ENCODE measurements around the gene RSPH1. TPM values are rescaled to one million over a fixed set of nuclear protein-coding genes. Genes with fewer than 3 reads are reported as not detected.

RSPH1 gene
- total and polyA plus RNA-seq, 8 donors = 0.37 to 8.9 (median 1.8) TPM; not detected in 1

DNA sequence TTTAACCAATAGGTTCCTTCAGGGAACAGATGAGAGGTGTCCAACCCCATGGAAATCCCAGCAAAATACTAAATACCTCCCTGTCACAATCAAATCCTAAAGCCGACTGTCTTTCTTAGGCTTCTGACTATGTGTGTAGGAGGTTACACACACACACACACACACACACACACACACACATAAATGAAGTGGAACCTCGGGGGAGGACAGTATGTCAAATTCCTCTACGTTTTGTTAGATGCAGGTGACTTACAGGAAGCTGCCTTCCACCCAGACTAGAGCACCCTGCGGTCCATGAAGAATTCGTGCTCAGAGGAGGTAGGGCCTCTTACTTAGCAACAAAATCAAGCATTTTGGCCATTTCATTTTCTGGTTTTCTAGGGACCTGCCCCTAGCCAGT lies 16.4 kb downstream of the RSPH1 start:
- WGBS, 5 donors = 84 to 92% (median 87%) methylated on average over 5 of the region's 5 CpGs
- no peaks in the 10 kb centered on the region for H3K9me3 ChIP-seq

DNA sequence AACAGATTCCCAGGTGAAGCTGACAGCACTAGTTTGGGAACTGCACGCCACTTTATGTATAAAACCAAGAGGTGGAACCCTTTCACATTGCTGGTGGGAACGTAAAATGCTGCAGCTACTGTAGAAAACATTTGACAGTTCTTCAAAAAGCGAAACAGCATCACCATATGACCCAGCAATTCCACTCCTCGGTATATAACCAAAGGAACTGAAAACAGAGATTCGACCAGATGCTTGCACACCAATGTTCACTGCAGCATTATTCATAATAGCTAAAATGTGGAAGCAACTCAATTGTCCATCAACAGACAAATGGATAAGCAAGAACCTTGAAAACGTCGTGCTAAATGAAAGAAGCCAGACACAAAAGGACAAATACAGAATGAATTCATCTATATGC lies 17.5 kb downstream of the RSPH1 start:
- peaks cover 0 to 15% (median 0%) of the 10 kb centered on the region in 3 donors for H3K27me3 ChIP-seq
- H3K4me3 ChIP-seq = no peak overlapping the region
- intact Hi-C loops (cut with DNase I; ENCODE audit: low total_unique reads) = no loop called here
- H3K9me3 ChIP-seq = no peaks in the 10 kb centered on the region
- no peak for TF ChIP-seq POLR2A (IDR thresholded peaks at IDR 0.05)
- TF ChIP-seq POLR2AphosphoS5 (IDR thresholded peaks at IDR 0.05) = no peak
- TF ChIP-seq, protein P1, sequence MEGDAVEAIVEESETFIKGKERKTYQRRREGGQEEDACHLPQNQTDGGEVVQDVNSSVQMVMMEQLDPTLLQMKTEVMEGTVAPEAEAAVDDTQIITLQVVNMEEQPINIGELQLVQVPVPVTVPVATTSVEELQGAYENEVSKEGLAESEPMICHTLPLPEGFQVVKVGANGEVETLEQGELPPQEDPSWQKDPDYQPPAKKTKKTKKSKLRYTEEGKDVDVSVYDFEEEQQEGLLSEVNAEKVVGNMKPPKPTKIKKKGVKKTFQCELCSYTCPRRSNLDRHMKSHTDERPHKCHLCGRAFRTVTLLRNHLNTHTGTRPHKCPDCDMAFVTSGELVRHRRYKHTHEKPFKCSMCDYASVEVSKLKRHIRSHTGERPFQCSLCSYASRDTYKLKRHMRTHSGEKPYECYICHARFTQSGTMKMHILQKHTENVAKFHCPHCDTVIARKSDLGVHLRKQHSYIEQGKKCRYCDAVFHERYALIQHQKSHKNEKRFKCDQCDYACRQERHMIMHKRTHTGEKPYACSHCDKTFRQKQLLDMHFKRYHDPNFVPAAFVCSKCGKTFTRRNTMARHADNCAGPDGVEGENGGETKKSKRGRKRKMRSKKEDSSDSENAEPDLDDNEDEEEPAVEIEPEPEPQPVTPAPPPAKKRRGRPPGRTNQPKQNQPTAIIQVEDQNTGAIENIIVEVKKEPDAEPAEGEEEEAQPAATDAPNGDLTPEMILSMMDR (IDR thresholded peaks at IDR 0.05) = no peak
- TF ChIP-seq EP300 (IDR thresholded peaks at IDR 0.05) = no peak
- H3K4me1 ChIP-seq = peaks cover 4 to 21% (median 7%) of the 10 kb centered on the region in 4 donors
- no peak overlapping the region for H3K27ac ChIP-seq
- no peak for DNase-seq
- WGBS, 5 donors = 59 to 74% (median 67%) methylated on average over 6 to 7 of the region's 7 CpGs
- no peaks in the 10 kb centered on the region for H3K36me3 ChIP-seq

More for the DNA sequence above, 16.4 kb downstream of the RSPH1 start:
- Histone ChIP-seq H3K4me1 (peaks cover 0 to 10% (median 4%) of the 10 kb centered on the region in 4 donors), H3K27ac (no peak overlapping the region), H3K27me3 (peaks cover 0 to 9% (median 0%) of the 10 kb centered on the region in 3 donors), H3K36me3 (no peaks in the 10 kb centered on the region), H3K4me3 (no peak overlapping the region)
- TF ChIP-seq, protein P1 (IDR thresholded peaks at IDR 0.05) = no peak
- TF ChIP-seq POLR2AphosphoS5 (IDR thresholded peaks at IDR 0.05) (no peak), EP300 (IDR thresholded peaks at IDR 0.05) (no peak), POLR2A (IDR thresholded peaks at IDR 0.05) (no peak)
- DNase-seq = peak in 1 of 2 donors; percentile 10
- intact Hi-C loops (cut with DNase I; ENCODE audit: low total_unique reads) = no loop called here

DNA sequence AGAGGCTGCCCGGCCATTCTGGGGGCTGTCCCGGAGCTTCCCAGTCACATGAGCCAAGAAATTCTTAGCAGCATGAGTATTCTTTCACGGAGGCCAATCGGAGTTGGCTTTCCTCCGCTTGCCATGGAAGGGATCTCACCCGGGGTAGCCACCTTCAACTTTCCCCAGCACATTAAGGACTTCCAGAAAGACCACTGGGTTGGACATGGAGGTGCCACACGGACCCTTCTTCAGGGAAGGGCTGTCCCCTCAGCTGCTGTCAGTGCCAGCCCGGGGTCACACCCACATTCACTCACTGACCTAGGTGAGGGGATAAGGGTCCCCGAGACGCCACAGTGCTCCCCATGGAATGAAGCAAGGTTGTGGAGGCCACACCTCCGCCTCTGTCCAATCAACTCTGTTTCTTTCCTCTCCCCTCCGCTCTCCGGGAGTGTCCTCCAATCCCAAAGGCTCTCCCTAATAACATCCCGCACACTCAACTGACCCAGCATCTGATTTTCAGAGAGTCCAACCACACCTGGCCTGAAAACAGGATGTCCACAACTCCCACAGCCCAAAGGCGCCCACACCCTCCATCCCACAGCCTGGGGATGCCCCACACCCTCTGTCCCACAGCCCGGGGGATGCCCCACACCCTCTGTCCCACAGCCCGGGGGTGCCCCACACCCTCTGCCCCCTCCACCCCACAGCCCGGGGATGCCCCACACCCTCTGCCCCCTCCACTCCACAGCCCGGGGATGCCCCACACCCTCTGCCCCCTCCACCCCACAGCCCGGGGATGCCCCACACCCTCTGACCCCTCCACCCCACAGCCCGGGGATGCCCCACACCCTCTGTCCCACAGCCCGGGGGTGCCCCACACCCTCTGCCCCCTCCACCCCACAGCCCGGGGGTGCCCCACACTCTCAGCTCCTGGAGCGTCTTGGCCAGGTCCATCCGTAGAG lies 19.4 kb downstream of the RSPH1 start:
- Histone ChIP-seq H3K4me3 (no peak overlapping the region), H3K27ac (no peak overlapping the region), H3K27me3 (peaks cover 0 to 15% (median 0%) of the 10 kb centered on the region in 3 donors), H3K36me3 (no peaks in the 10 kb centered on the region), H3K4me1 (peaks cover under 1 to 20% (median 8%) of the 10 kb centered on the region in 4 donors), H3K9me3 (no peaks in the 10 kb centered on the region)
- 84 to 91% (median 89%) methylated on average over 24 to 25 of the region's 25 CpGs for WGBS, 5 donors
- DNase-seq = peak in 1 of 2 donors; percentile 9
- intact Hi-C loops (cut with DNase I; ENCODE audit: low total_unique reads) = no loop called here
- no peak for TF ChIP-seq POLR2AphosphoS5 (IDR thresholded peaks at IDR 0.05)
- TF ChIP-seq, protein P1 (IDR thresholded peaks at IDR 0.05) = no peak

DNA sequence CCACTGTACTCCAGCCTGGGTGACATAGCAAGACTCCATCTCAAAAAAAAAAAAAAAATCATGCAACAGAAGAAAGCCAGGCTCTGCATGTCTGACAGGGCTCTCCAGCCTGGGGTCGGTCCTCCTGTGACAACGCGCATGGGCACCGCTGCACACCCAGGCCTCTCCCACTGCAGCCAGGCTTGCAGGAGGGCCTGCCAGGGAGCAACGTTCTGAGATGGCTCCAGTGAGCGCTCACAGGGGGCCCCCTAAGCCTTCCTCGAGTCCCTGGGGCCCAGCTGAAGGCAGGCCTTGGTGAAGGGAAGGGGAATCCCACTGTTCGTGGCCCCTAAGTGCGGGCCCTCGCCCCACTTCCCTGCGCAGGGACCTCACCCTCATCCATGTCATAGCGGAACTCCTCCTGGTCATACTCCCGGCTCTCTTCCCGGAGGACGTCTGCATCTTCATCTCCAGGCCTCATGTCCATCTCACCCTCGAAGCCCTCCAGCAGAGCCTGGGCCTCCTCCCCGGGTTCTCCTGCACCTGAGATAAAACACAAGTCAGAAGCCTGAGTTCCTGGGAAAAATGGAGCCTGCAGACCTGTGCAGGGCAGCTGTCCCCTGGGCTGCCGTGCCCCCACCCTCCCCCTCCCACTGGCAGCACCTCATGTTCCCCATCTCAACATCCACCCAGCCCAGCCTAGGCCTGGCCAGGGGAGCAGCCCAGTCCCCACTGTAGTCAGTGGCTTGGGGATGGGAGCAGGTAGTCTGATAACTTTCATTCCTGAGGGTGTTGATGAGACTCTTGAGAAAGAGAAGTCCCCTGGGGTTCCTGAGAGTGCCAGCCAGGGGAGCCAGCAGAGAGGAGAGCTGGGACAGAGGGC lies 20.3 kb downstream of the RSPH1 start:
- H3K36me3 ChIP-seq = no peaks in the 10 kb centered on the region
- no peak overlapping the region for H3K27ac ChIP-seq
- 89 to 94% (median 92%) methylated on average over 17 to 18 of the region's 18 CpGs for WGBS, 5 donors
- TF ChIP-seq, protein P1 (IDR thresholded peaks at IDR 0.05) = no peak
- TF ChIP-seq EP300 (IDR thresholded peaks at IDR 0.05) (no peak), POLR2AphosphoS5 (IDR thresholded peaks at IDR 0.05) (no peak), POLR2A (IDR thresholded peaks at IDR 0.05) (no peak)
- no peak overlapping the region for H3K4me3 ChIP-seq
- DNase-seq = peak in 1 of 2 donors; percentile 23
- H3K9me3 ChIP-seq = no peaks in the 10 kb centered on the region
- intact Hi-C loops (cut with DNase I; ENCODE audit: low total_unique reads) = no loop called here
- H3K4me1 ChIP-seq = peaks cover 0 to 20% (median 8%) of the 10 kb centered on the region in 4 donors
- H3K27me3 ChIP-seq = peaks cover 0 to 15% (median 0%) of the 10 kb centered on the region in 3 donors
